ENCODE results near the gene BAD.

The BAD gene

DNA sequence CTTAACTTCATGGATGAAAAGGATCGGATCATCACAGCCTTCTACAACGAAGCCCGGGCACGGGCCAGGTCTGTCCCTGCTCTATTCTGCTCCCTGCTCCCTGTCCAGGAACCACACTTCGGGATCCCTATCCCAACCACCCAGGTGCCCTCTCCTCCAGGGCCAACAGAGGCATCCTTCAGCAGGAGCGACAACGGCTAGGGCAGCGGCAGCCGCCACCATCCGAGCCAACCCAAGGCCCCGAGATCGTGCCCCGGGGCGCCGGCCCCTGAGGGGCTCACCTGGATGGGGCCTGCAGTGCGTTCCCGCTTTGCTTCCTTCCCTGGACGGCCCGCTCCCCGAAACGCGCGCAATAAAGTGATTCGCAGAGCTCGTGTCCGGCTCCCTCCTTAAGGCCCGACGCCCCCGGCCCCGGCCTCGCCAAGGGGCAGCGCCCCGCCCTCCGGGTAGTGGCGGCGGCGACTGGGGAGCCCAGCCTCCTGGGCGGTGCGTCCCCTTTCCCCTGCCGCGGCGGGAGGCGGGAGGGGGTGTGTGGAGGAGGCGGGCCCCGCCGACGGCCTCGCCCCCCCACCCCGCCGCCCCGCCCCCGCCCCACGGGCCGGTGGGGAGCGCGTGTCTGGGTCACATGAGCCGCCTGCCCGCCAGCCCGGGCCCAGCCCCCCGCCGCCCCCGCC, 50.4 kb downstream of the BAD start, which contains the start of gene VEGFB:
TSS of gene VEGFB (plus strand) at position 672 of the 674 bp plus-strand sequence. CDS start 250 bp downstream, outside the sequence.
- ATAC-seq, result peak; percentile 54
- TF ChIP-seq GLIS3 (CRISPR knock-in tag; IDR thresholded peaks at IDR 0.05) (no peak), TOX (CRISPR knock-in tag; IDR thresholded peaks at IDR 0.05; ENCODE audit: borderline replicate concordance) (no peak), SNAI2 (CRISPR knock-in tag; IDR thresholded peaks at IDR 0.05) (no peak), ZFP30 (CRISPR knock-in tag; IDR thresholded peaks at IDR 0.05) (no peak), OSR1 (CRISPR knock-in tag; IDR thresholded peaks at IDR 0.05) (no peak), ZNF8 (CRISPR knock-in tag; IDR thresholded peaks at IDR 0.05) (no peak), BACH2 (CRISPR knock-in tag; IDR thresholded peaks at IDR 0.05; ENCODE audit: borderline replicate concordance) (no peak), ZNF565 (CRISPR knock-in tag; conservative IDR thresholded peaks at IDR 0.05; ENCODE audit: low read depth) (no peak), ZC3H10 (CRISPR knock-in tag; IDR thresholded peaks at IDR 0.05) (no peak), ESRRG (CRISPR knock-in tag; IDR thresholded peaks at IDR 0.05) (no peak), CSDC2 (CRISPR knock-in tag; IDR thresholded peaks at IDR 0.05) (no peak)
- TF ChIP-seq, protein P1, sequence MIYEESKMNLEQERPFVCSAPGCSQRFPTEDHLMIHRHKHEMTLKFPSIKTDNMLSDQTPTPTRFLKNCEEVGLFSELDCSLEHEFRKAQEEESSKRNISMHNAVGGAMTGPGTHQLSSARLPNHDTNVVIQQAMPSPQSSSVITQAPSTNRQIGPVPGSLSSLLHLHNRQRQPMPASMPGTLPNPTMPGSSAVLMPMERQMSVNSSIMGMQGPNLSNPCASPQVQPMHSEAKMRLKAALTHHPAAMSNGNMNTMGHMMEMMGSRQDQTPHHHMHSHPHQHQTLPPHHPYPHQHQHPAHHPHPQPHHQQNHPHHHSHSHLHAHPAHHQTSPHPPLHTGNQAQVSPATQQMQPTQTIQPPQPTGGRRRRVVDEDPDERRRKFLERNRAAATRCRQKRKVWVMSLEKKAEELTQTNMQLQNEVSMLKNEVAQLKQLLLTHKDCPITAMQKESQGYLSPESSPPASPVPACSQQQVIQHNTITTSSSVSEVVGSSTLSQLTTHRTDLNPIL (CRISPR knock-in tag; IDR thresholded peaks at IDR 0.05; ENCODE audit: low read depth), result no peak
- TF ChIP-seq, protein P2, sequence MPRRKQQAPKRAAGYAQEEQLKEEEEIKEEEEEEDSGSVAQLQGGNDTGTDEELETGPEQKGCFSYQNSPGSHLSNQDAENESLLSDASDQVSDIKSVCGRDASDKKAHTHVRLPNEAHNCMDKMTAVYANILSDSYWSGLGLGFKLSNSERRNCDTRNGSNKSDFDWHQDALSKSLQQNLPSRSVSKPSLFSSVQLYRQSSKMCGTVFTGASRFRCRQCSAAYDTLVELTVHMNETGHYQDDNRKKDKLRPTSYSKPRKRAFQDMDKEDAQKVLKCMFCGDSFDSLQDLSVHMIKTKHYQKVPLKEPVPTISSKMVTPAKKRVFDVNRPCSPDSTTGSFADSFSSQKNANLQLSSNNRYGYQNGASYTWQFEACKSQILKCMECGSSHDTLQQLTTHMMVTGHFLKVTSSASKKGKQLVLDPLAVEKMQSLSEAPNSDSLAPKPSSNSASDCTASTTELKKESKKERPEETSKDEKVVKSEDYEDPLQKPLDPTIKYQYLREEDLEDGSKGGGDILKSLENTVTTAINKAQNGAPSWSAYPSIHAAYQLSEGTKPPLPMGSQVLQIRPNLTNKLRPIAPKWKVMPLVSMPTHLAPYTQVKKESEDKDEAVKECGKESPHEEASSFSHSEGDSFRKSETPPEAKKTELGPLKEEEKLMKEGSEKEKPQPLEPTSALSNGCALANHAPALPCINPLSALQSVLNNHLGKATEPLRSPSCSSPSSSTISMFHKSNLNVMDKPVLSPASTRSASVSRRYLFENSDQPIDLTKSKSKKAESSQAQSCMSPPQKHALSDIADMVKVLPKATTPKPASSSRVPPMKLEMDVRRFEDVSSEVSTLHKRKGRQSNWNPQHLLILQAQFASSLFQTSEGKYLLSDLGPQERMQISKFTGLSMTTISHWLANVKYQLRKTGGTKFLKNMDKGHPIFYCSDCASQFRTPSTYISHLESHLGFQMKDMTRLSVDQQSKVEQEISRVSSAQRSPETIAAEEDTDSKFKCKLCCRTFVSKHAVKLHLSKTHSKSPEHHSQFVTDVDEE (CRISPR knock-in tag; IDR thresholded peaks at IDR 0.05), result no peak

DNA sequence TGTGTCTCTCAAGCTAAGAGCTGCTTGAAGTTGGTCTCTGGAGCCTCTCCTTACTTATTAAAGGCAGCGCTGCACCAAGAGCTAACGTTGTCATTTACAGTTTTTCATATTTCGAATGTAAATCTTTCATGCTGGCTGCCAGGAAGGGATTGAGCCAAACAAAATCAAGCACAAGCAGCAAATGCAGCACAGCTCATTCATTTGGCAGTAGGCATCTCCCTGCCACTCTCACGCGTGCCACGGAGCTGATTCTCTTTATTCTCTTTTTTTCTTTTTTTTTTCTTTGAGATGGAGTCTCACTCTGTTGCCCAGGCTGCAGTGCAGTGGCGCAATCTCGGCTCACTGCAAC, 51.5 kb downstream of the BAD start:
- TF ChIP-seq ARNTL (CRISPR knock-in tag; IDR thresholded peaks at IDR 0.05; ENCODE audit: borderline replicate concordance, low read depth) (no peak), SNAI2 (CRISPR knock-in tag; IDR thresholded peaks at IDR 0.05) (no peak), CSDC2 (CRISPR knock-in tag; IDR thresholded peaks at IDR 0.05) (no peak), BACH2 (CRISPR knock-in tag; IDR thresholded peaks at IDR 0.05; ENCODE audit: borderline replicate concordance) (no peak), ZNF565 (CRISPR knock-in tag; conservative IDR thresholded peaks at IDR 0.05; ENCODE audit: low read depth) (no peak), ZNF70 (CRISPR knock-in tag; IDR thresholded peaks at IDR 0.05) (no peak), TOX (CRISPR knock-in tag; IDR thresholded peaks at IDR 0.05; ENCODE audit: borderline replicate concordance) (no peak), ISL1 (CRISPR knock-in tag; IDR thresholded peaks at IDR 0.05) (no peak), RARB (CRISPR knock-in tag; IDR thresholded peaks at IDR 0.05) (no peak), ZFP3 (CRISPR knock-in tag; IDR thresholded peaks at IDR 0.05) (no peak), ESRRG (CRISPR knock-in tag; IDR thresholded peaks at IDR 0.05) (no peak), ZFP30 (CRISPR knock-in tag; IDR thresholded peaks at IDR 0.05) (no peak)
- TF ChIP-seq, protein P1 (CRISPR knock-in tag; IDR thresholded peaks at IDR 0.05; ENCODE audit: low read depth), result no peak
- no peak for ATAC-seq

DNA sequence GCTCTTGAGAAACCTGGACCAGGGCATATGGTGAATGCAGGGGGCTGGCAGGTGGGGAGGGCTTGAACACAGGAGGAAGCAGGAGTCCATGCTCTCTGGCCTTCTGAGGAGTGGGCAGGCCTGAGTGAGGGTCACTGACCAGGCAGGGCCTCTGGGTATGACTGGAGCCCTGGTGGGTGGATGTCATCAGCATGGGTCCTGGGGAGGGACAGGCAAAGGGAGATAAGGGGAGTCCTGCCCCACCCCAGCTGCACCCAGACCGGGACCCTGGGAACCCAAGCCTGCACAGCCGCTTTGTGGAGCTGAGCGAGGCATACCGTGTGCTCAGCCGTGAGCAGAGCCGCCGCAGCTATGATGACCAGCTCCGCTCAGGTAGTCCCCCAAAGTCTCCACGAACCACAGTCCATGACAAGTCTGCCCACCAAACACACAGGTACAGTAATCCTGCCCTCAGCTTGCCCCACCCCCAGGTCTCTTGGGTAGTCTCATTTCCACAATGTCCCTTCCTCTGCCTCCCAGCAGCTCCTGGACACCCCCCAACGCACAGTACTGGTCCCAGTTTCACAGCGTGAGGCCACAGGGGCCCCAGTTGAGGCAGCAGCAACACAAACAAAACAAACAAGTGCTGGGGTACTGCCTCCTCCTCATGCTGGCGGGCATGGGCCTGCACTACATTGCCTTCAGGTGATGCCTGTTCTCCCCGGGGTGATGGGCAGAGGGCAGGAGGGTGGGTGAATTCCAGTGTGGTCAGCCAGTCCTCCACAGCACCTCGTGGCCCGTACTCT, 52.1 kb downstream of the BAD start:
- TF ChIP-seq ISL1 (CRISPR knock-in tag; IDR thresholded peaks at IDR 0.05) (no peak), SNAI2 (CRISPR knock-in tag; IDR thresholded peaks at IDR 0.05) (no peak), CSDC2 (CRISPR knock-in tag; IDR thresholded peaks at IDR 0.05) (no peak), TCF4 (CRISPR knock-in tag; IDR thresholded peaks at IDR 0.05; ENCODE audit: borderline replicate concordance) (no peak), RARB (CRISPR knock-in tag; IDR thresholded peaks at IDR 0.05) (no peak), OSR1 (CRISPR knock-in tag; IDR thresholded peaks at IDR 0.05) (no peak), ARNTL (CRISPR knock-in tag; IDR thresholded peaks at IDR 0.05; ENCODE audit: borderline replicate concordance, low read depth) (no peak), ZFP30 (CRISPR knock-in tag; IDR thresholded peaks at IDR 0.05) (no peak), ZFP3 (CRISPR knock-in tag; IDR thresholded peaks at IDR 0.05) (no peak), ESRRG (CRISPR knock-in tag; IDR thresholded peaks at IDR 0.05) (no peak)
- TF ChIP-seq, protein P3, sequence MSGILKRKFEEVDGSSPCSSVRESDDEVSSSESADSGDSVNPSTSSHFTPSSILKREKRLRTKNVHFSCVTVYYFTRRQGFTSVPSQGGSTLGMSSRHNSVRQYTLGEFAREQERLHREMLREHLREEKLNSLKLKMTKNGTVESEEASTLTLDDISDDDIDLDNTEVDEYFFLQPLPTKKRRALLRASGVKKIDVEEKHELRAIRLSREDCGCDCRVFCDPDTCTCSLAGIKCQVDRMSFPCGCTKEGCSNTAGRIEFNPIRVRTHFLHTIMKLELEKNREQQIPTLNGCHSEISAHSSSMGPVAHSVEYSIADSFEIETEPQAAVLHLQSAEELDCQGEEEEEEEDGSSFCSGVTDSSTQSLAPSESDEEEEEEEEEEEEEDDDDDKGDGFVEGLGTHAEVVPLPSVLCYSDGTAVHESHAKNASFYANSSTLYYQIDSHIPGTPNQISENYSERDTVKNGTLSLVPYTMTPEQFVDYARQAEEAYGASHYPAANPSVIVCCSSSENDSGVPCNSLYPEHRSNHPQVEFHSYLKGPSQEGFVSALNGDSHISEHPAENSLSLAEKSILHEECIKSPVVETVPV (CRISPR knock-in tag; IDR thresholded peaks at IDR 0.05), result no peak
- TF ChIP-seq, protein P4, sequence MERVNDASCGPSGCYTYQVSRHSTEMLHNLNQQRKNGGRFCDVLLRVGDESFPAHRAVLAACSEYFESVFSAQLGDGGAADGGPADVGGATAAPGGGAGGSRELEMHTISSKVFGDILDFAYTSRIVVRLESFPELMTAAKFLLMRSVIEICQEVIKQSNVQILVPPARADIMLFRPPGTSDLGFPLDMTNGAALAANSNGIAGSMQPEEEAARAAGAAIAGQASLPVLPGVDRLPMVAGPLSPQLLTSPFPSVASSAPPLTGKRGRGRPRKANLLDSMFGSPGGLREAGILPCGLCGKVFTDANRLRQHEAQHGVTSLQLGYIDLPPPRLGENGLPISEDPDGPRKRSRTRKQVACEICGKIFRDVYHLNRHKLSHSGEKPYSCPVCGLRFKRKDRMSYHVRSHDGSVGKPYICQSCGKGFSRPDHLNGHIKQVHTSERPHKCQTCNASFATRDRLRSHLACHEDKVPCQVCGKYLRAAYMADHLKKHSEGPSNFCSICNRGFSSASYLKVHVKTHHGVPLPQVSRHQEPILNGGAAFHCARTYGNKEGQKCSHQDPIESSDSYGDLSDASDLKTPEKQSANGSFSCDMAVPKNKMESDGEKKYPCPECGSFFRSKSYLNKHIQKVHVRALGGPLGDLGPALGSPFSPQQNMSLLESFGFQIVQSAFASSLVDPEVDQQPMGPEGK (CRISPR knock-in tag; IDR thresholded peaks at IDR 0.05; ENCODE audit: borderline replicate concordance), result no peak

More for the DNA sequence above, 52.1 kb downstream of the BAD start:
- no peak for ATAC-seq
